Kidney epithelial cell (primary cell): ENCODE results near the gene CA10. TPM values are rescaled to one million over a fixed set of nuclear protein-coding genes. Genes with fewer than 3 reads are reported as not detected.

Source experiments
- DNase-seq: peaks from one replicate; pipeline ENCODE4 v3.0.0-alpha.2; 2010; ENCODE audit warnings: low read depth
- H3K27me3 ChIP-seq: 2 replicates; pipeline ENCODE4 v1.6.0; 2011; ENCODE audit warnings: low read length; ENCODE audit not compliant: control insufficient read depth, insufficient read depth
- H3K36me3 ChIP-seq: 2 replicates; pipeline ENCODE4 v1.5.1; 2011; ENCODE audit warnings: low read length; ENCODE audit not compliant: control insufficient read depth, insufficient read depth
- H3K4me3 ChIP-seq: 2 replicates; pipeline ENCODE4 v1.5.1; 2011; ENCODE audit warnings: low read depth, mild to moderate bottlenecking, control low read depth, low read length
- total RNA-seq: library from RNA; depleted of rRNA; stranded (reverse); fragments of >200 nt; gene quantifications from 2 replicates; pipeline ENCODE4 v1.2.3, GENCODE V29; 2015
- TF ChIP-seq, protein P1 (sequence below): IDR thresholded peaks from 2 replicates; pipeline ENCODE4 v1.5.1; 2011; ENCODE audit warnings: mild to moderate bottlenecking, moderate library complexity, low read length, control low read depth, inconsistent platforms; ENCODE audit not compliant: insufficient read depth, poor library complexity, severe bottlenecking

CA10 gene
- total RNA-seq, 1 donor from 2014 or later: 0.13 TPM

DNA sequence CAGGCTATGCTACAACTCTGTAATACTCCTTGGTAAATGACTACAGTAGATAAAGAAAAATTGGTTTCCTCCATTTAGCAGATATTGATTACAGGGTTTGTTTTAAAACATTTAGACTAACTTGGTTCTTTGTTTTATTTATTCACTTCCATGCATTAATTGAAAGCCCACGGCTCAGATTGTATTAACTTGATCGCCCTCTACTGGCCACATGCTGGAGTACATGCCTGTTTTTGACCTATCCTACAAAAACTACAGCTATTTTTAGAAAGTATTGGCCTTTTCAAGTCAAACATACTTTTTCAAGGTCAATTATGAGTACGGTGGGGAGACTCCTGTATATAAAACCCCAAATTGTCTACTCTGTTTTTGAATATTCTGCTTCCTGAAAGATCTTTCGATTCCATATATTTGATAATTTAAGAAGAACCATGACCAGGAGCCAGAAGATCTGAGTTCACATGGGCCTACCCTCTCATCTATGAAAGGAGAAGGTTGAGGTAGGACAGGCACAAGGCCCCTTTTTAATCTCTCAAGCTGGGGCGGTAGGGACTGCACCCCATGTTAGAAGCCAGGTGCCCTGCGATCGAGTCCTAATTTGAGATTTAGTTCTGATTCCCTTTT is 51.8 kb downstream of the CA10 start:
- no peak overlapping the region for H3K4me3 ChIP-seq
- TF ChIP-seq, protein P1, sequence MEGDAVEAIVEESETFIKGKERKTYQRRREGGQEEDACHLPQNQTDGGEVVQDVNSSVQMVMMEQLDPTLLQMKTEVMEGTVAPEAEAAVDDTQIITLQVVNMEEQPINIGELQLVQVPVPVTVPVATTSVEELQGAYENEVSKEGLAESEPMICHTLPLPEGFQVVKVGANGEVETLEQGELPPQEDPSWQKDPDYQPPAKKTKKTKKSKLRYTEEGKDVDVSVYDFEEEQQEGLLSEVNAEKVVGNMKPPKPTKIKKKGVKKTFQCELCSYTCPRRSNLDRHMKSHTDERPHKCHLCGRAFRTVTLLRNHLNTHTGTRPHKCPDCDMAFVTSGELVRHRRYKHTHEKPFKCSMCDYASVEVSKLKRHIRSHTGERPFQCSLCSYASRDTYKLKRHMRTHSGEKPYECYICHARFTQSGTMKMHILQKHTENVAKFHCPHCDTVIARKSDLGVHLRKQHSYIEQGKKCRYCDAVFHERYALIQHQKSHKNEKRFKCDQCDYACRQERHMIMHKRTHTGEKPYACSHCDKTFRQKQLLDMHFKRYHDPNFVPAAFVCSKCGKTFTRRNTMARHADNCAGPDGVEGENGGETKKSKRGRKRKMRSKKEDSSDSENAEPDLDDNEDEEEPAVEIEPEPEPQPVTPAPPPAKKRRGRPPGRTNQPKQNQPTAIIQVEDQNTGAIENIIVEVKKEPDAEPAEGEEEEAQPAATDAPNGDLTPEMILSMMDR: peak; percentile 73
- H3K36me3 ChIP-seq: no peaks in the 10 kb centered on the region
- DNase-seq: no peak
- H3K27me3 ChIP-seq: no peaks in the 10 kb centered on the region

DNA sequence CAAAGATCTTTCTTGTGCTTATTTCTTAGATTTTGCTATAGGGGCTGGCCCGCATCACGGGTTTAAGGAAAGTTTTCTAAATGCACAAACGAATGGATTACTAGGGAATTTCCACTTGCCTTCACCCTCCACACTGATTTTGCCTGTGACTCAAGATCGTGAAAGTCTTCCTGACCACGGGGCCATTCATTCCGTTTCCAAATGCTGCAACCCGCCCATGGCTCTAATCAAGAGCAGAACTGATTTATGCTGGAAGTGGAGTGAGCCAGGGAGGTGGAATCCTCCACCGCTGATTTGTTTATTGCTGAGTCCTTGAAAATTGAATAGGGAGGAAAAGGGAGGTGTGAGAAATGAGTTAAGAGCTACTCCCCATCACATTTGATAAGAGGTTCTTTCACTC is 52.4 kb downstream of the CA10 start:
- no peak for DNase-seq
- Histone ChIP-seq H3K36me3 (no peaks in the 10 kb centered on the region), H3K4me3 (no peak overlapping the region), H3K27me3 (no peaks in the 10 kb centered on the region)
- TF ChIP-seq, protein P1: no peak

DNA sequence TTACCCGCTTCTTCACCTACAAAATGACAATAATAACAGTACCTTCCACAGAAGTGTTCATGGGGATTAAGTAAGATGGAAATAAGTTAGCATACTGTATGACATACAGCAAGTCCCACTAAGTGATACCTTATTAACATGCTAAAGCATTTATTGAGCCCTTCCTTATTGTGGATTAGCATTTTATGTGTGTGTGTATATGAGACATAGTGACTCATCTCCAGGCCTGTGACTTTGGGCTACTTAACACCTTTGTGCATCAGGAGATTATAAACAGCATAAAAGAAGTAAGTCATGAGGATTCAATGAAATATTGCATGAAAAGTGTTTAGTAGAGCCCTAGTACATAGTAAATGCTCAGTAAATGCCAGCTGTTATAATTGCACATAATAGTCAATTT is 52.9 kb downstream of the CA10 start:
- Histone ChIP-seq H3K36me3 (no peaks in the 10 kb centered on the region), H3K4me3 (no peak overlapping the region), H3K27me3 (no peaks in the 10 kb centered on the region)
- no peak for DNase-seq
- TF ChIP-seq, protein P1: no peak

DNA sequence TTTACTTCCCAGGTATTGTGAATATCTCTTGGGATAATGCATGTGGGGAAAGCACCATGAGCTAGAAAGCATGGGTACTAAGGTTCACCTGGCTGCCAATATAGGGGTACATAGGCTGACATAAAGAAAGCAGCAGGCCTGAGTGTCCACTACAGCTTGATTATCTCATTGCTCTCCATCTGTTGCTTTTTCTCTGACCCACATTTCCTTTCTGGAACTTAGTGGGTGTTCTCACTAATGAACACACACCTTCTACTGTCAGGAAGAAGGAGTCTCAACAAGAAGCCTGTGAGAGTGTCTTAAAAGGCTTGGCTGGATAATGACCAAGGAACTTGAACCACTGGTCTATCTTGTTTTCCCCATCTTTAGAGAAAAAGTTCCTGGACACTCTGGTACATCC is 62.5 kb downstream of the CA10 start:
- Histone ChIP-seq H3K4me3 (no peak overlapping the region), H3K36me3 (no peaks in the 10 kb centered on the region), H3K27me3 (no peaks in the 10 kb centered on the region)
- TF ChIP-seq, protein P1: no peak
- DNase-seq: no peak

DNA sequence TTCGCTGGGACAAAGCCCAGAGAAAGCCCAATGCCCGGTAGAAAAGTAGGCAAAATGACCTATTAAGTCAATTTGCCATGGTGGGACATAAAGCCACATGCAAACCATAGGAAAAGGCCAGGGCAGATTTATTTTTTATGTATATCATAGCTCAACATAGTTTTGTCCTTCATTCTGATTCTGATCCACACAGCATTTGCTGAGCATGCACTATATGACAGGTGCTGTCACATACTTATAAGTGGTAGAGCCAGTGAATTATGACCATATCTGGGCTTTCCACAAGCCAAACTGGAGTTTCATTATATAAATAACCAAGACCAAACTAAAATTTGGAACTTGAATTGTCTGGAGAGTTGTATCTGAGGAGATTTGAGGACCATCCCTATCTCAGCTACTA is 74.3 kb downstream of the CA10 start:
- Histone ChIP-seq H3K27me3 (no peaks in the 10 kb centered on the region), H3K36me3 (no peaks in the 10 kb centered on the region), H3K4me3 (no peak overlapping the region)
- no peak for DNase-seq
- TF ChIP-seq, protein P1: no peak

DNA sequence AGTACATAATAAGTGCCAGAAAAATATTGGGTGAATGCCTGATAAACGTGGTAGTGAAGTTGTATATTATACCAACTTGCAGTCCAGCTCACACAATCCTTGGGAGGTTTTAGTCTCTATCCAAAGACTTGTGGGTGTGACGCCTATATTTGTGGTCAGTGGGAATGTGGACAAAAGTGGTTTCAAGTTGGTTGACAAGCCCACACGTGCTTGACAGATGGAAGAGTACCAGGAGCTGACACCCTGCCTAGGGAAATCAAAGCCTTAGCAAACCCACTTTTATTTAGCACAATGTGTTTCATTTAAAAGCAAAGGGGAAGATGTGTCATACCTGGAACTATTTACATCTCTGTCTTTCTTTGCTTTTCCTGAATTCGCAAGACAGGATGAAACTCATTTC is 79.0 kb downstream of the CA10 start:
- no peak for DNase-seq
- TF ChIP-seq, protein P1: no peak
- Histone ChIP-seq H3K36me3 (no peaks in the 10 kb centered on the region), H3K4me3 (no peak overlapping the region), H3K27me3 (no peaks in the 10 kb centered on the region)
